Panc1 (cell line): ENCODE data around the gene SMIM36.
"Not testable (repeated sequence)": the region's sequence is repeated elsewhere in the genome, so short reads cannot be mapped to it uniquely, and the experiment has no call there.

Source experiments
- CTCF ChIP-seq: fragments of 450-650 bp; IDR thresholded peaks from 2 replicates; pipeline ENCODE4 v1.5.1; 2017; ENCODE audit warnings: mild to moderate bottlenecking
- POLR2AphosphoS5 ChIP-seq: IDR thresholded peaks from 2 replicates; pipeline ENCODE4 v1.6.1; 2012; ENCODE audit warnings: mild to moderate bottlenecking, low read depth, low read length, moderate library complexity
- REST ChIP-seq, 2 experiments: IDR thresholded peaks; 2 replicates each; pipeline ENCODE4 v1.6.1; 2011 to 2012; ENCODE audit warnings: low read depth in 2 of 2, control low read depth in 1 of 2, low read length in 1 of 2, mild to moderate bottlenecking in 1 of 2, moderate library complexity in 1 of 2; ENCODE audit not compliant: insufficient read depth in 1 of 2
- SIN3A ChIP-seq: IDR thresholded peaks from 2 replicates; pipeline ENCODE4 v1.6.1; 2012; ENCODE audit warnings: low read depth, mild to moderate bottlenecking, low read length, moderate library complexity, borderline replicate concordance; ENCODE audit not compliant: insufficient read depth
- TCF7L2 ChIP-seq: IDR thresholded peaks from 2 replicates; pipeline ENCODE4 v1.6.1; 2011; ENCODE audit warnings: mild to moderate bottlenecking, low read depth, low read length, inconsistent platforms

GRCh38 chr17:55431914-55432313 lies 79.3 kb downstream of the SMIM36 start:
- not testable (repeated sequence) for TF ChIP-seq POLR2AphosphoS5; CTCF; SIN3A; TCF7L2; REST (IDR thresholded peaks at IDR 0.05; ENCODE audit: insufficient read depth in 1 of 2, low read depth in 2 of 2, low read length in 1 of 2)
